Astrocyte (in vitro differentiated cells and primary cell): ENCODE data around the gene DCAF6.

Experiments used
- EZH2 ChIP-seq: IDR thresholded peaks from 2 replicates; pipeline ENCODE4 v1.6.1; 2012; ENCODE audit warnings: mild to moderate bottlenecking, low read length, inconsistent platforms; ENCODE audit not compliant: insufficient read depth
- TF ChIP-seq, protein P1 (sequence below): IDR thresholded peaks from 2 replicates; pipeline ENCODE4 v1.5.1; 2011; ENCODE audit warnings: low read depth, mild to moderate bottlenecking, inconsistent platforms, low read length, moderate library complexity; ENCODE audit not compliant: insufficient read depth

- TF ChIP-seq, protein P1, sequence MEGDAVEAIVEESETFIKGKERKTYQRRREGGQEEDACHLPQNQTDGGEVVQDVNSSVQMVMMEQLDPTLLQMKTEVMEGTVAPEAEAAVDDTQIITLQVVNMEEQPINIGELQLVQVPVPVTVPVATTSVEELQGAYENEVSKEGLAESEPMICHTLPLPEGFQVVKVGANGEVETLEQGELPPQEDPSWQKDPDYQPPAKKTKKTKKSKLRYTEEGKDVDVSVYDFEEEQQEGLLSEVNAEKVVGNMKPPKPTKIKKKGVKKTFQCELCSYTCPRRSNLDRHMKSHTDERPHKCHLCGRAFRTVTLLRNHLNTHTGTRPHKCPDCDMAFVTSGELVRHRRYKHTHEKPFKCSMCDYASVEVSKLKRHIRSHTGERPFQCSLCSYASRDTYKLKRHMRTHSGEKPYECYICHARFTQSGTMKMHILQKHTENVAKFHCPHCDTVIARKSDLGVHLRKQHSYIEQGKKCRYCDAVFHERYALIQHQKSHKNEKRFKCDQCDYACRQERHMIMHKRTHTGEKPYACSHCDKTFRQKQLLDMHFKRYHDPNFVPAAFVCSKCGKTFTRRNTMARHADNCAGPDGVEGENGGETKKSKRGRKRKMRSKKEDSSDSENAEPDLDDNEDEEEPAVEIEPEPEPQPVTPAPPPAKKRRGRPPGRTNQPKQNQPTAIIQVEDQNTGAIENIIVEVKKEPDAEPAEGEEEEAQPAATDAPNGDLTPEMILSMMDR = no peak
- no peak for TF ChIP-seq EZH2
These were observed 150.0 kb downstream of the DCAF6 start for GRCh38 chr1:168086438-168086837.
